HepG2 (cell line): ENCODE results near the gene PRPF4. TPM values are rescaled to one million over a fixed set of nuclear protein-coding genes. Genes with fewer than 3 reads are reported as not detected.

Experiments used
- KDM6A ChIP-seq: IDR thresholded peaks from 2 replicates; pipeline ENCODE4 v1.6.1; 2016; ENCODE audit warnings: low read depth
- NONO ChIP-seq, 2 experiments: fragments of 450-650 bp in 1 of 2; sonication (generic) in 1 of 2; formaldehyde crosslinking in 1 of 2; IDR thresholded peaks in 1 of 2; conservative IDR thresholded peaks in 1 of 2; 2 replicates each; pipeline versions ENCODE4 v1.6.1 to v1.8.0; 2017 to 2022; ENCODE audit warnings: mild to moderate bottlenecking in 1 of 2, missing genetic modification reagents in 1 of 2, moderate library complexity in 1 of 2
- PHF20 ChIP-seq: sonication (generic); formaldehyde crosslinking; IDR thresholded peaks from 2 replicates; pipeline ENCODE4 v1.5.0; 2020; ENCODE audit warnings: mild to moderate bottlenecking, missing genetic modification reagents
- RFX5 ChIP-seq: IDR thresholded peaks from 2 replicates; pipeline ENCODE4 v1.6.1; 2011; ENCODE audit warnings: low read depth, low read length, improper control_type of control experiment
- SRF ChIP-seq: IDR thresholded peaks from 2 replicates; pipeline ENCODE4 v1.6.1; 2011; ENCODE audit warnings: mild to moderate bottlenecking, low read depth, low read length, moderate library complexity
- SRSF9 ChIP-seq: fragments of 200-400 bp; formaldehyde crosslinking; IDR thresholded peaks from 2 replicates; pipeline ENCODE4 v1.6.1; 2018; ENCODE audit warnings: borderline replicate concordance, mild to moderate bottlenecking, low read depth, low read length; ENCODE audit not compliant: insufficient read depth, poor library complexity, severe bottlenecking
- ZNF138 ChIP-seq: sonication (generic); formaldehyde crosslinking; IDR thresholded peaks from 2 replicates; pipeline ENCODE4 v1.5.0; 2020; ENCODE audit warnings: mild to moderate bottlenecking, low read depth, missing genetic modification reagents
- ZNF232 ChIP-seq: sonication (generic); formaldehyde crosslinking; IDR thresholded peaks from 2 replicates; pipeline ENCODE4 v1.4.0; 2020; ENCODE audit warnings: missing genetic modification reagents, borderline replicate concordance
- ZNF24 ChIP-seq: fragments of 450-650 bp; IDR thresholded peaks from 2 replicates; pipeline ENCODE4 v1.6.1; 2017; ENCODE audit warnings: antibody characterized with exemption, mild to moderate bottlenecking
- ZNF605 ChIP-seq: sonication (generic); formaldehyde crosslinking; IDR thresholded peaks from 2 replicates; pipeline ENCODE4 v1.8.0; 2022; ENCODE audit warnings: mild to moderate bottlenecking, missing genetic modification reagents
- polyA plus RNA-seq, 8 experiments: library from polyadenylated mRNA; depleted of rRNA in 3 of 8; stranded (reverse) in 7 of 8; unstranded in 1 of 8; fragments of >200 nt; fragmentation: Illumina TruSeq in 4 of 8; extraction: Trizol in 4 of 8; gene quantifications; 2 replicates each; pipeline versions ENCODE4 v1.2.1 to v1.2.3, GENCODE V29; 2011 to 2016; ENCODE audit warnings: low read depth in 4 of 8, missing spikeins in 1 of 8, mixed read lengths in 1 of 8; ENCODE audit not compliant: insufficient read depth in 1 of 8
- total RNA-seq, 5 experiments: library from RNA; depleted of rRNA; stranded (reverse); fragments of >200 nt; fragmentation: Illumina TruSeq; extraction: Trizol; gene quantifications; 2 replicates each; pipeline ENCODE4 v1.2.3, GENCODE V29; 2016; ENCODE audit warnings: low read depth in 1 of 5
- TF ChIP-seq, protein P1 (sequence below): sonication (generic); formaldehyde crosslinking; IDR thresholded peaks from 2 replicates; pipeline ENCODE4 v1.5.0; 2020; ENCODE audit warnings: missing genetic modification reagents
- TF ChIP-seq, protein P2 (sequence below): IDR thresholded peaks from 2 replicates; pipeline ENCODE4 v1.6.1; 2012; ENCODE audit warnings: inconsistent platforms
- TF ChIP-seq, protein P3 (sequence below): sonication (generic); formaldehyde crosslinking; conservative IDR thresholded peaks from 2 replicates; pipeline ENCODE4 v1.4.0; 2020; ENCODE audit warnings: mild to moderate bottlenecking, missing genetic modification reagents, moderate library complexity
- TF ChIP-seq, protein P4 (sequence below): sonication (generic); formaldehyde crosslinking; IDR thresholded peaks from 2 replicates; pipeline ENCODE4 v1.8.0; 2022; ENCODE audit warnings: missing genetic modification reagents, low read depth, mild to moderate bottlenecking, borderline replicate concordance
- TF ChIP-seq, protein P5 (sequence below): sonication (generic); formaldehyde crosslinking; IDR thresholded peaks from 2 replicates; pipeline ENCODE4 v1.5.1; 2020; ENCODE audit warnings: mild to moderate bottlenecking, missing genetic modification reagents, moderate library complexity

PRPF4 gene
- total and polyA plus RNA-seq, 2 of the 13 experiments (the other 11 are each of a cell fraction or from before 2014, with no cell fraction given): 10.3 to 49.0 TPM

DNA sequence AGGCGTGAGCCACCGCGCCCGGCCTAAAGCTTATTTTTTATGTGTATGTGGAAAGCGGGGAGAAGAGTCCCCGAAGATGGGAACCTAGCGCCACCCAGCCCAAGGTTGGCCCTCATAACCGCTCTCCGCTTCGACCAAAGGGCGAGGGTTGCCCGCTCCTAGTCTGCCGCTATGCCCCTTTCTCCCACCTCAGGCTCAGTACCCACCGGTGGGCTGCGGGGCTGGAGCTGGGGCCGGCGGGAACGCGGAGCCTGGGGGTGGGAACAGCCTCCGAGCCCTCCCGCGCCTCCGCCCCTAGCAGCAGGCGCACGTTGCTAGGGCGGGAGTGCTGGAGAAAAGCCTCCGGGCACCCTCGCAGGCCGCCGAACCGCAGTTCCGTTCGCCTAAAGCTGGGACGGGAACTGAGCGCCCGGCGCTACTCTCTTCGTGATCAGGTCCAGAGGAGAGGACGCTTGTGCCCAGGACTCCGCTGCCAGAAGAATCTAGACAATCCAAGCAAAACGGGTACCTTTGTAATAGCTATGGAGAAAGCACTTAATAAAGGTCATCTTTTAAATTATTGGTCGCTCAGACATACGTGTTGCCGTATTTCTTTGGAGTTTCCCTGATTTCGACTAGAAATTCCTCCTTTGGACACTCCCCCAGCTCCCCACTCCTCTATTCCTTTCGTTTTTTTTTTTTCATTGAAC is 64.7 kb downstream of the PRPF4 start, which contains the start of gene WDR31 (continued):
- TF ChIP-seq ZNF605 (CRISPR knock-in tag): peak; percentile 89
- TF ChIP-seq ZNF138: no peak
- TF ChIP-seq SRSF9: no peak
- TF ChIP-seq, protein P1, sequence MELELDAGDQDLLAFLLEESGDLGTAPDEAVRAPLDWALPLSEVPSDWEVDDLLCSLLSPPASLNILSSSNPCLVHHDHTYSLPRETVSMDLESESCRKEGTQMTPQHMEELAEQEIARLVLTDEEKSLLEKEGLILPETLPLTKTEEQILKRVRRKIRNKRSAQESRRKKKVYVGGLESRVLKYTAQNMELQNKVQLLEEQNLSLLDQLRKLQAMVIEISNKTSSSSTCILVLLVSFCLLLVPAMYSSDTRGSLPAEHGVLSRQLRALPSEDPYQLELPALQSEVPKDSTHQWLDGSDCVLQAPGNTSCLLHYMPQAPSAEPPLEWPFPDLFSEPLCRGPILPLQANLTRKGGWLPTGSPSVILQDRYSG (CRISPR knock-in tag): 0 out of 2 replicates have a peak, but pooled peaks have one; percentile 31
- 0 out of 2 replicates have a peak, but pooled peaks have one; percentile 41 for TF ChIP-seq ZNF24
- peak; percentile 91 for TF ChIP-seq PHF20 (CRISPR knock-in tag)
- TF ChIP-seq ZNF232: 0 out of 2 replicates have a peak, but pooled peaks have one; percentile 58
- no peak for TF ChIP-seq KDM6A (CRISPR knock-in tag)
- TF ChIP-seq, protein P2, sequence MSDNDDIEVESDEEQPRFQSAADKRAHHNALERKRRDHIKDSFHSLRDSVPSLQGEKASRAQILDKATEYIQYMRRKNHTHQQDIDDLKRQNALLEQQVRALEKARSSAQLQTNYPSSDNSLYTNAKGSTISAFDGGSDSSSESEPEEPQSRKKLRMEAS: peak; percentile 90
- TF ChIP-seq SRF: peak; percentile 77; the same call in 1 of the 2 replicates
- TF ChIP-seq RFX5: 0 out of 2 replicates have a peak, but pooled peaks have one; percentile 40
- TF ChIP-seq, protein P3, sequence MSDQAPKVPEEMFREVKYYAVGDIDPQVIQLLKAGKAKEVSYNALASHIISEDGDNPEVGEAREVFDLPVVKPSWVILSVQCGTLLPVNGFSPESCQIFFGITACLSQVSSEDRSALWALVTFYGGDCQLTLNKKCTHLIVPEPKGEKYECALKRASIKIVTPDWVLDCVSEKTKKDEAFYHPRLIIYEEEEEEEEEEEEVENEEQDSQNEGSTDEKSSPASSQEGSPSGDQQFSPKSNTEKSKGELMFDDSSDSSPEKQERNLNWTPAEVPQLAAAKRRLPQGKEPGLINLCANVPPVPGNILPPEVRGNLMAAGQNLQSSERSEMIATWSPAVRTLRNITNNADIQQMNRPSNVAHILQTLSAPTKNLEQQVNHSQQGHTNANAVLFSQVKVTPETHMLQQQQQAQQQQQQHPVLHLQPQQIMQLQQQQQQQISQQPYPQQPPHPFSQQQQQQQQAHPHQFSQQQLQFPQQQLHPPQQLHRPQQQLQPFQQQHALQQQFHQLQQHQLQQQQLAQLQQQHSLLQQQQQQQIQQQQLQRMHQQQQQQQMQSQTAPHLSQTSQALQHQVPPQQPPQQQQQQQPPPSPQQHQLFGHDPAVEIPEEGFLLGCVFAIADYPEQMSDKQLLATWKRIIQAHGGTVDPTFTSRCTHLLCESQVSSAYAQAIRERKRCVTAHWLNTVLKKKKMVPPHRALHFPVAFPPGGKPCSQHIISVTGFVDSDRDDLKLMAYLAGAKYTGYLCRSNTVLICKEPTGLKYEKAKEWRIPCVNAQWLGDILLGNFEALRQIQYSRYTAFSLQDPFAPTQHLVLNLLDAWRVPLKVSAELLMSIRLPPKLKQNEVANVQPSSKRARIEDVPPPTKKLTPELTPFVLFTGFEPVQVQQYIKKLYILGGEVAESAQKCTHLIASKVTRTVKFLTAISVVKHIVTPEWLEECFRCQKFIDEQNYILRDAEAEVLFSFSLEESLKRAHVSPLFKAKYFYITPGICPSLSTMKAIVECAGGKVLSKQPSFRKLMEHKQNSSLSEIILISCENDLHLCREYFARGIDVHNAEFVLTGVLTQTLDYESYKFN: peak; percentile 72
- TF ChIP-seq NONO (IDR thresholded peaks at IDR 0.05): no peak
- TF ChIP-seq NONO (CRISPR knock-in tag; conservative IDR thresholded peaks at IDR 0.05): peak; percentile 98
- TF ChIP-seq, protein P4, sequence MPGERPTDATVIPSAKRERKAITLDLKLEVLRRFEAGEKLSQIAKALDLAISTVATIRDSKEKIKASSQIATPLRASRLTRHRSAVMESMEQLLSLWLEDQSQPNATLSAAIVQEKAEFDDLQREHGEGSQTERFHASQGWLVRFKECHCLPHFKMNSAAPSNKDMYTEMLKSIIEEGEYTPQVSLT (CRISPR knock-in tag): no peak
- TF ChIP-seq, protein P5, sequence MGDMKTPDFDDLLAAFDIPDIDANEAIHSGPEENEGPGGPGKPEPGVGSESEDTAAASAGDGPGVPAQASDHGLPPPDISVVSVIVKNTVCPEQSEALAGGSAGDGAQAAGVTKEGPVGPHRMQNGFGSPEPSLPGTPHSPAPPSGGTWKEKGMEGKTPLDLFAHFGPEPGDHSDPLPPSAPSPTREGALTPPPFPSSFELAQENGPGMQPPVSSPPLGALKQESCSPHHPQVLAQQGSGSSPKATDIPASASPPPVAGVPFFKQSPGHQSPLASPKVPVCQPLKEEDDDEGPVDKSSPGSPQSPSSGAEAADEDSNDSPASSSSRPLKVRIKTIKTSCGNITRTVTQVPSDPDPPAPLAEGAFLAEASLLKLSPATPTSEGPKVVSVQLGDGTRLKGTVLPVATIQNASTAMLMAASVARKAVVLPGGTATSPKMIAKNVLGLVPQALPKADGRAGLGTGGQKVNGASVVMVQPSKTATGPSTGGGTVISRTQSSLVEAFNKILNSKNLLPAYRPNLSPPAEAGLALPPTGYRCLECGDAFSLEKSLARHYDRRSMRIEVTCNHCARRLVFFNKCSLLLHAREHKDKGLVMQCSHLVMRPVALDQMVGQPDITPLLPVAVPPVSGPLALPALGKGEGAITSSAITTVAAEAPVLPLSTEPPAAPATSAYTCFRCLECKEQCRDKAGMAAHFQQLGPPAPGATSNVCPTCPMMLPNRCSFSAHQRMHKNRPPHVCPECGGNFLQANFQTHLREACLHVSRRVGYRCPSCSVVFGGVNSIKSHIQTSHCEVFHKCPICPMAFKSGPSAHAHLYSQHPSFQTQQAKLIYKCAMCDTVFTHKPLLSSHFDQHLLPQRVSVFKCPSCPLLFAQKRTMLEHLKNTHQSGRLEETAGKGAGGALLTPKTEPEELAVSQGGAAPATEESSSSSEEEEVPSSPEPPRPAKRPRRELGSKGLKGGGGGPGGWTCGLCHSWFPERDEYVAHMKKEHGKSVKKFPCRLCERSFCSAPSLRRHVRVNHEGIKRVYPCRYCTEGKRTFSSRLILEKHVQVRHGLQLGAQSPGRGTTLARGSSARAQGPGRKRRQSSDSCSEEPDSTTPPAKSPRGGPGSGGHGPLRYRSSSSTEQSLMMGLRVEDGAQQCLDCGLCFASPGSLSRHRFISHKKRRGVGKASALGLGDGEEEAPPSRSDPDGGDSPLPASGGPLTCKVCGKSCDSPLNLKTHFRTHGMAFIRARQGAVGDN (CRISPR knock-in tag): peak; percentile 94
